ENCODE results near the gene FGF22.

DNA sequence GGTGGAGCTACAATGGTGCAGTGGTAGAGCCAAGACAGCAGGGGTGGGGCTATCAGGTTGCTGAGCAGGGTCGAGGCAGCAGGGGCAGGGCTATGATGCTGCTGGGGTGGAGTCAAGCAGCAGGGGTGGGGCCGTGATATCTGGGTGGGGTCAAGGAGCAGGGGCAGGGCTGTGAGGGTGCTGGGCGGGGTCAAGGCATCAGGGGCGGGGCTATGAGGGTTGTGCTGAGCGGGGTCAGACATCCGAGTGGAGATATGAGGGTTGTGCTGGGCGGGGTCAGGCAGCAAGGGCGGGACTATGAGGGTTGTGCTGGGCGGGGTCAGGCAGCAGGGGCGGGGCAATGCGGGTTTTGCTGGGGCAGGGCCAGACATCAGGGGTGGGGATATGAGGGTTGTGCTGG, 35.3 kb upstream of the FGF22 start:
- TF ChIP-seq POLR2A (IDR thresholded peaks at IDR 0.05; ENCODE audit: control extremely low read depth in 1 of 2, low read depth in 2 of 2, low read length in 2 of 2) (no peak), CTCF (IDR thresholded peaks at IDR 0.05; ENCODE audit: control extremely low read depth in 1 of 3, insufficient read depth in 1 of 3, low read depth in 1 of 3, low read length in 3 of 3) (no peak), BRCA1 (IDR thresholded peaks at IDR 0.05; ENCODE audit: low read depth, low read length) (no peak), SIN3A (conservative IDR thresholded peaks at IDR 0.05 in 1 of 2, IDR thresholded peaks at IDR 0.05 in 1 of 2; ENCODE audit: low read depth in 1 of 2, low read length in 2 of 2) (no peak), JUN (IDR thresholded peaks at IDR 0.05; ENCODE audit: low read depth, low read length) (no peak), TAF1 (IDR thresholded peaks at IDR 0.05; ENCODE audit: low read depth, low read length) (no peak), HDAC2 (IDR thresholded peaks at IDR 0.05; ENCODE audit: borderline replicate concordance in 1 of 2, low read depth in 2 of 2, low read length in 2 of 2) (no peak)
- TF ChIP-seq, protein P1, sequence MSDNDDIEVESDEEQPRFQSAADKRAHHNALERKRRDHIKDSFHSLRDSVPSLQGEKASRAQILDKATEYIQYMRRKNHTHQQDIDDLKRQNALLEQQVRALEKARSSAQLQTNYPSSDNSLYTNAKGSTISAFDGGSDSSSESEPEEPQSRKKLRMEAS (IDR thresholded peaks at IDR 0.05), result no peak
